ENCODE results near the gene GLYATL1. TPM values are rescaled to one million over a fixed set of nuclear protein-coding genes. Genes with fewer than 3 reads are reported as not detected.

GLYATL1 gene
- total RNA-seq, 6 donors from 2014 or later, result 0.27 TPM; not detected in 5

DNA sequence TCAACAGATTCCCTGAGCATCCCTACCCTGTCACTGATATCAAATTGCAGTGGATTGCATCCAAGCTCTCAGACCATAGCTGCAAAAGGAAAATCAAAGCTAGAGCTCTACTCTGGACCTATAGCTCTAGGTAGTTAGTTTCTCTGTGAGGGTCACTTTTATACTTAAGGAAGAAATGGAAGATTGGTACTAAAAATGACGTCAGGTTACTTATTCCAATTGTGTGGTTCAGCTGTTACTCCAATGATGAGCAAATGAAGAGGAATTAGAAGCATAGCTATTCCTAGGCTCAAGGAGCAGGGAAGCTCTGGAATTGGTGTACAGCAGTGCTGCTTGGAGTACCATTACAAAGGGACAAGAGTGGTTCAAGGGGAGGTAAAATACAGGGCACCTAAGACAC lies 36.4 kb upstream of the GLYATL1 start:
- H3K27ac ChIP-seq, result no peak overlapping the region
- H3K9me3 ChIP-seq, result no peaks in the 10 kb centered on the region
- WGBS, 2 donors, result 75 to 84% methylated on average over 1 of the region's 1 CpG
- H3K4me3 ChIP-seq, result no peak overlapping the region
- ATAC-seq (ENCODE audit: low FRiP score in 2 of 2) (no peak), DNase-seq (no peak)
- peaks cover 6 to 19% (median 9%) of the 10 kb centered on the region in 4 donors for H3K4me1 ChIP-seq
- TF ChIP-seq EP300 (IDR thresholded peaks at IDR 0.05) (no peak), POLR2A (IDR thresholded peaks at IDR 0.05) (no peak), POLR2AphosphoS5 (IDR thresholded peaks at IDR 0.05) (no peak)
- TF ChIP-seq, protein P1, sequence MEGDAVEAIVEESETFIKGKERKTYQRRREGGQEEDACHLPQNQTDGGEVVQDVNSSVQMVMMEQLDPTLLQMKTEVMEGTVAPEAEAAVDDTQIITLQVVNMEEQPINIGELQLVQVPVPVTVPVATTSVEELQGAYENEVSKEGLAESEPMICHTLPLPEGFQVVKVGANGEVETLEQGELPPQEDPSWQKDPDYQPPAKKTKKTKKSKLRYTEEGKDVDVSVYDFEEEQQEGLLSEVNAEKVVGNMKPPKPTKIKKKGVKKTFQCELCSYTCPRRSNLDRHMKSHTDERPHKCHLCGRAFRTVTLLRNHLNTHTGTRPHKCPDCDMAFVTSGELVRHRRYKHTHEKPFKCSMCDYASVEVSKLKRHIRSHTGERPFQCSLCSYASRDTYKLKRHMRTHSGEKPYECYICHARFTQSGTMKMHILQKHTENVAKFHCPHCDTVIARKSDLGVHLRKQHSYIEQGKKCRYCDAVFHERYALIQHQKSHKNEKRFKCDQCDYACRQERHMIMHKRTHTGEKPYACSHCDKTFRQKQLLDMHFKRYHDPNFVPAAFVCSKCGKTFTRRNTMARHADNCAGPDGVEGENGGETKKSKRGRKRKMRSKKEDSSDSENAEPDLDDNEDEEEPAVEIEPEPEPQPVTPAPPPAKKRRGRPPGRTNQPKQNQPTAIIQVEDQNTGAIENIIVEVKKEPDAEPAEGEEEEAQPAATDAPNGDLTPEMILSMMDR (IDR thresholded peaks at IDR 0.05), result no peak
- peaks cover 0 to 6% (median 2%) of the 10 kb centered on the region in 4 donors for H3K27me3 ChIP-seq
- H3K36me3 ChIP-seq, result no peaks in the 10 kb centered on the region

DNA sequence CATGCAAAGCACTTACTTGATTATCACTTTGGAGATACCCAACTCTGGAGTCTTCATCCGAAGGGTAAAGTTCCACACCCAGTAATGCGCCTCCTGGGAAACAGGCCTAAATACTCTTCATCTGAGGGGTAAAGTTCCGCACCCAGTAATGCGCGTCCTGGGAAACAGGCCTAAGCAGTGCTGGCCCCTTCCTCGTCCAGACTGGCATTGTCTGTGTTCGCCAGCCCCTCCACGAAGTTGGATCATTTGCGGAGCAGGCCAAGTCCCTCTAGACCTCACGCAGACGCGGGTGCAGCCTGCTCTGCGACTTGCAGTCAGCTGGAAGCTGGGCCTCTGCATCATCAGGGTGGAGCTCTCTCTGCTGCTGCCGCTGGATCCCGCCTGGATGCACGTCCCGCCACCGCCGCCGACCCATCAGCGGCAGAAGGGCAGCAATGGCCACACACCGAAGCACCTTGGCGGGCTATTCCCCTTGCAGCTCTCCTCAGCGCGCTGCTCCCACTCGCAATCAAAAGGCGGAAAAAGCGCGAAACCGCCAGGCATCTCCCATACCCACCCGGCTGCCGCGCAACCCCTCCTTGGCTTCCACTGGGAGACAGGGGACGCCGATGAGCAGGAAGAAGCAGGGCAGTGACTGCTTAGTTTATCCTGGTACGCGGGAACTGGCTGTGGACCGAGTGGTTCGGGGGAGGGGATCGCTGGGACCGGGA lies 34.1 kb upstream of the GLYATL1 start:
- TF ChIP-seq POLR2AphosphoS5 (IDR thresholded peaks at IDR 0.05), result no peak
- TF ChIP-seq EP300 (IDR thresholded peaks at IDR 0.05), result no peak
- no peak for TF ChIP-seq POLR2A (IDR thresholded peaks at IDR 0.05)
- TF ChIP-seq, protein P1 (IDR thresholded peaks at IDR 0.05), result no peak
- Histone ChIP-seq H3K27me3 (peaks cover 0 to 6% (median 2%) of the 10 kb centered on the region in 4 donors), H3K4me3 (peak overlapping the region in 1 of 4 donors; percentile 6), H3K9me3 (no peaks in the 10 kb centered on the region), H3K36me3 (no peaks in the 10 kb centered on the region), H3K4me1 (peaks cover 6 to 19% (median 9%) of the 10 kb centered on the region in 4 donors), H3K27ac (no peak overlapping the region)
- 15 to 17% methylated on average over 21 to 29 of the region's 41 CpGs for WGBS, 2 donors
- peak in 1 of 2 donors; percentile 67 for ATAC-seq (ENCODE audit: low FRiP score in 2 of 2)
- peak in 1 of 2 donors; percentile 80 for DNase-seq

DNA sequence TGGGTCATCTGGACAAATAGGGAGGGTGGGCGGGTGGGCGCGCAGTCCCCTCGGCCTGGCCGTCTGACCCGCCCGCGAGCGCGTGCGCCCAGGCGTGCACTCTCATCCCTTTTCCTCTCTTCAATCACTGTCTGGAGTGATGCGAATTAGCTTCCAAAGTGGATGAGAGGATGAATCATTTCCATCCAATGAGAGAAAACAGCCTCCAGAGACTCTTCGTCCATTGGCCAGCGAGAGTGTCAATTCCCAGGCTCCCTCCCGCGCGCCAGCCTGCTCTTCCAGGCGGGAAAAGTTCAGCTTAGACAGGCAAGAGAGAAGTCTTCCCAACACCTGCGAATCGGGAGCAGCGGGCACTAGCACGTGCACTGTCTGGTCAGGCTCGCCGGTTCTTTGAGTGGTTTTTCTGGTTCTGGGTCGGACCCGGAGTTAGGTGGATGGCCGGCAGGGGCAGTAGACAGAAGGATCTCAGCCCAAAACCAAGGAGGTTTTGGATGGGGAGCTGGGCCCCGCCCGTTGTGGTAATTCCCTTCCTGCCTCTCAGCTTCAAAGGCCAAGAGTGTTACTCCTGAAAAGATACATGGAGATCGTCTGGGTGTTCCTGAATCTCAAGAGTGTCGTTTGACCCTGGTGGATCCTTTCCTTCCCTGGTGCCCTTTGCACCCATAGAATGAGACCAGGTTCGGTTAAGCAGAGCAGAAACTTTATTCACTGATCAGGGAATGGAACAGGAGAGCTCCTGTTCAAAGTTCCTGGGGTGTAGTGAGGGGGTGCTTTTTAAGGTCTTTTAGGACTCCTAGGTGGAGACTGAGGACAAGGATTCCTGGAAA lies 33.4 kb upstream of the GLYATL1 start:
- no peaks in the 10 kb centered on the region for H3K36me3 ChIP-seq
- ATAC-seq (ENCODE audit: low FRiP score in 2 of 2) (peak in 1 of 2 donors; percentile 84), DNase-seq (peak in 1 of 2 donors; percentile 59)
- H3K4me1 ChIP-seq, result peaks cover 6 to 14% (median 9%) of the 10 kb centered on the region in 4 donors
- WGBS, 2 donors, result 13 to 16% methylated on average over 22 to 33 of the region's 33 CpGs
- H3K4me3 ChIP-seq, result peak overlapping the region in 1 of 4 donors; percentile 6
- no peaks in the 10 kb centered on the region for H3K9me3 ChIP-seq
- TF ChIP-seq, protein P1 (IDR thresholded peaks at IDR 0.05), result no peak
- TF ChIP-seq POLR2A (IDR thresholded peaks at IDR 0.05) (no peak), POLR2AphosphoS5 (IDR thresholded peaks at IDR 0.05) (no peak), EP300 (IDR thresholded peaks at IDR 0.05) (no peak)
- H3K27ac ChIP-seq, result no peak overlapping the region
- H3K27me3 ChIP-seq, result peaks cover 0 to 6% (median 2%) of the 10 kb centered on the region in 4 donors

DNA sequence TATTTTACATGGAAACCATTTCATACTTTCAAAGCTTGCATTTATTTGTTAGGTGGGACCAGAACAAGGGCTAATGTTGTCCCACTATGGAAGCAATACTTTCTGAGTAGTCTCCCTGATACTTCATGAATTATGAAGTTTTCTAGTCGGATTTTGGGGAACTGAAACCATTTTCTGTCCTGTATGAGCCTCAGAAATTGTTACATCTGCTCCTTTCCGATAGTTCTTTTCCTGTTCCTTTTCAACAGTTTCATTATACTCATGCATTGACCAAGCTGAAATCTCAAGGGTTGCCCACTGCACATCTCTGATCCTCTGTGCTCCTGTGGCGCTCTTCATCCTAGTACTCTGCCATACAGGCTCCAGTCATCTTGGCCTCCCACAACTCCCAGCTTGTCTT lies 31.5 kb upstream of the GLYATL1 start:
- Histone ChIP-seq H3K9me3 (no peaks in the 10 kb centered on the region), H3K4me1 (peaks cover 6 to 13% (median 9%) of the 10 kb centered on the region in 4 donors), H3K27ac (no peak overlapping the region), H3K27me3 (peaks cover 0 to 6% (median 2%) of the 10 kb centered on the region in 4 donors), H3K4me3 (no peak overlapping the region), H3K36me3 (no peaks in the 10 kb centered on the region)
- TF ChIP-seq, protein P1 (IDR thresholded peaks at IDR 0.05), result no peak
- TF ChIP-seq POLR2A (IDR thresholded peaks at IDR 0.05) (no peak), POLR2AphosphoS5 (IDR thresholded peaks at IDR 0.05) (no peak), EP300 (IDR thresholded peaks at IDR 0.05) (no peak)
- DNase-seq (no peak), ATAC-seq (ENCODE audit: low FRiP score in 2 of 2) (peak in 1 of 2 donors; percentile 39)
- WGBS, 2 donors, result 63 to 66% methylated on average over 3 of the region's 3 CpGs
